Breast epithelium (tissue), 3 donors: ENCODE measurements around the gene IL5RA.

Source experiments
- CTCF ChIP-seq, 3 donors: fragments of 450-650 bp; IDR thresholded peaks; one replicate each; pipeline ENCODE4 v1.5.1; 2016 to 2017; ENCODE audit warnings: antibody characterized with exemption in 3 of 3, mild to moderate bottlenecking in 3 of 3, moderate library complexity in 3 of 3
- POLR2A ChIP-seq: fragments of 450-650 bp; IDR thresholded peaks from one replicate; pipeline ENCODE4 v1.6.1; 2016; ENCODE audit warnings: antibody characterized with exemption, mild to moderate bottlenecking, moderate library complexity
- POLR2AphosphoS5 ChIP-seq, 3 donors: sonication (generic); formaldehyde crosslinking; IDR thresholded peaks; one replicate each; pipeline ENCODE4 v1.6.1; 2017; ENCODE audit warnings: antibody characterized with exemption in 3 of 3

- TF ChIP-seq CTCF (IDR thresholded peaks at IDR 0.05) (no peak), POLR2AphosphoS5 (IDR thresholded peaks at IDR 0.05) (no peak), POLR2A (no peak)
These were observed 21.2 kb downstream of the IL5RA start for GRCh38 chr3:3089017-3089416.
